Right cardiac atrium (tissue), 5 donors: ENCODE results near the gene IL17D. TPM values are rescaled to one million over a fixed set of nuclear protein-coding genes. Genes with fewer than 3 reads are reported as not detected.
A peak's percentile ranks its signal among the peaks of the same experiment; 100 is the strongest.

Experiments
- ATAC-seq, 2 donors: fragments of 200-7000 bp; cut with Tn5 transposase; one replicate each; pipeline versions ENCODE4 v1.8.0 to v1.9.1; 2020; ENCODE audit warnings: moderate library complexity in 2 of 2, mild to moderate bottlenecking in 1 of 2
- DNase-seq, 3 donors: peaks; one replicate each; pipeline ENCODE4 v3.0.0-alpha.2; 2020
- H3K27ac ChIP-seq: one replicate; pipeline ENCODE4 v1.5.1; 2013; ENCODE audit warnings: mild to moderate bottlenecking, low read length, control low read depth, moderate library complexity
- H3K27me3 ChIP-seq: one replicate; pipeline ENCODE4 v1.6.1; 2013; ENCODE audit not compliant: control insufficient read depth, insufficient read depth
- H3K4me1 ChIP-seq: one replicate; pipeline ENCODE4 v1.6.1; 2013; ENCODE audit warnings: low read length; ENCODE audit not compliant: control insufficient read depth, insufficient read depth
- H3K4me3 ChIP-seq: one replicate; pipeline ENCODE4 v1.5.1; 2013; ENCODE audit warnings: low read length, control low read depth
- H3K9me3 ChIP-seq: one replicate; pipeline ENCODE4 v1.6.1; 2013; ENCODE audit warnings: low read length; ENCODE audit not compliant: control insufficient read depth
- WGBS: extraction: QIAGEN DNeasy Blood & Tissue Kit; methylation state at CpG from one replicate; pipeline ENCODE4 v1.1.7; 2013; 5-methylcytosine and 5-hydroxymethylcytosine counted together
- intact Hi-C, 4 donors: fragments of 100-400 bp; cut with DNase I; formaldehyde crosslinking; loops; one replicate each; pipeline versions ENCODE4 v1.11.0 to v1.14.0; 2022 to 2023
- long read RNA-seq, 4 donors: library from polyadenylated mRNA; unstranded; transcript quantifications; one replicate each; pipeline ENCODE4 v2.0.0, GENCODE V29; 2020 to 2021
- polyA plus RNA-seq: library from polyadenylated mRNA; stranded (reverse); fragments of 200-250 nt; gene quantifications from one replicate; pipeline ENCODE4 v1.2.3, GENCODE V29; 2013
- total RNA-seq, 4 donors: library from RNA; stranded (reverse); fragmentation: NEBNext Ultra II Directional; extraction: Animal tissue kit (Norgen Biotek cat#: 25700); gene quantifications; one replicate each; pipeline ENCODE4 v1.2.1, GENCODE V29; 2021
- donor health status: healthy with polysubstance abuse.
- donor health status: DM: no; HTN: yes; CAD: no.
- donor health status: DM: no; HTN: no; CAD: no.
- donor health status: DM: no; HTN: yes; CAD: no; lungs with severe emphysema.
- donor health status: DM: yes; HTN: yes; CAD: no.

The IL17D gene
- total RNA-seq (1 to 10 TPM; 1.9 to 3.0 (median 2.5) TPM), polyA plus RNA-seq (2.3 TPM)
- long read RNA-seq, donor 1, partial matches to known transcripts = 3 of 6 reads
- long read RNA-seq, donor 1, other reads (novel, unspliced or antisense) = 3 of 6 reads
- long read RNA-seq, donor 2, partial matches to known transcripts = 4 of 4 reads
- long read RNA-seq, donor 2, other reads (novel, unspliced or antisense) = 0 of 4 reads
- long read RNA-seq, donor 3, partial matches to known transcripts = 1 of 1 reads
- long read RNA-seq, donor 3, other reads (novel, unspliced or antisense) = 0 of 1 reads
- long read RNA-seq, donor 4, partial matches to known transcripts = 3 of 7 reads
- long read RNA-seq, donor 4, other reads (novel, unspliced or antisense) = 4 of 7 reads

- DNase-seq = peak in 2 of 3 donors; percentile 74 to 76
- Histone ChIP-seq H3K4me1 (no peaks in the 10 kb centered on the region), H3K27me3 (no peaks in the 10 kb centered on the region), H3K27ac (peak within 1 kb of the TSS; percentile 39), H3K4me3 (peak within 1 kb of the TSS; percentile 97), H3K9me3 (no peaks in the 10 kb centered on the region)
- under 1% methylated on average over 94 of the region's 94 CpGs for WGBS
- intact Hi-C loops = loop anchor here in 1 of 4 donors (10.0 kb wide), 1 partner anchor 198 kb away; no protein-coding TSS in a partner anchor
- peak; percentile 44 to 58 for ATAC-seq
These were observed at the start of gene IL17D for GRCh38 chr13:20702915-20703779. Gene IL17D (plus strand): TSS chr13:20703699. CDS start chr13:20704002, 303 bp downstream.

- H3K9me3 ChIP-seq = no peaks in the 10 kb centered on the region
- 82% methylated on average over 1 of the region's 1 CpG for WGBS
- DNase-seq (no peak), ATAC-seq (no peak)
- intact Hi-C loops = no loop called here
- H3K27me3 ChIP-seq = no peaks in the 10 kb centered on the region
- H3K27ac ChIP-seq = no peak overlapping the region
- no peak overlapping the region for H3K4me3 ChIP-seq
- H3K4me1 ChIP-seq = no peaks in the 10 kb centered on the region
These were observed 49.3 kb upstream of the IL17D start for GRCh38 chr13:20654156-20654555.

- ATAC-seq (no peak), DNase-seq (no peak)
- 78% methylated on average over 5 of the region's 5 CpGs for WGBS
- Histone ChIP-seq H3K4me3 (no peak overlapping the region), H3K4me1 (no peaks in the 10 kb centered on the region), H3K27ac (no peak overlapping the region), H3K27me3 (no peaks in the 10 kb centered on the region), H3K9me3 (no peaks in the 10 kb centered on the region)
- intact Hi-C loops = no loop called here
These were observed 45.0 kb upstream of the IL17D start for GRCh38 chr13:20658451-20659040.

- DNase-seq (no peak), ATAC-seq (no peak)
- Histone ChIP-seq H3K27ac (no peak overlapping the region), H3K27me3 (no peaks in the 10 kb centered on the region), H3K4me1 (no peaks in the 10 kb centered on the region), H3K4me3 (no peak overlapping the region), H3K9me3 (no peaks in the 10 kb centered on the region)
- intact Hi-C loops = no loop called here
These were observed 39.1 kb upstream of the IL17D start for GRCh38 chr13:20664351-20664750.

- Histone ChIP-seq H3K27me3 (no peaks in the 10 kb centered on the region), H3K4me3 (no peak overlapping the region), H3K4me1 (no peaks in the 10 kb centered on the region), H3K9me3 (no peaks in the 10 kb centered on the region), H3K27ac (no peak overlapping the region)
- DNase-seq (no peak), ATAC-seq (no peak)
- intact Hi-C loops = no loop called here
- WGBS = 79% methylated on average over 4 of the region's 4 CpGs
These were observed 36.6 kb upstream of the IL17D start for GRCh38 chr13:20666948-20667347.

- no peak for DNase-seq
- 46% methylated on average over 4 of the region's 4 CpGs for WGBS
- no peak overlapping the region for H3K27ac ChIP-seq
- H3K27me3 ChIP-seq = no peaks in the 10 kb centered on the region
- intact Hi-C loops = no loop called here
- no peak overlapping the region for H3K4me3 ChIP-seq
- no peaks in the 10 kb centered on the region for H3K4me1 ChIP-seq
- H3K9me3 ChIP-seq = no peaks in the 10 kb centered on the region
- peak in 1 of 2 donors; percentile 11 for ATAC-seq
These were observed 35.6 kb upstream of the IL17D start for GRCh38 chr13:20667857-20668437.

GRCh38 chr13:20669162-20669561, 34.3 kb upstream of the IL17D start:
- no peak overlapping the region for H3K4me3 ChIP-seq
- 89% methylated on average over 5 of the region's 5 CpGs for WGBS
- H3K27ac ChIP-seq = no peak overlapping the region
- no peaks in the 10 kb centered on the region for H3K27me3 ChIP-seq
- no peaks in the 10 kb centered on the region for H3K9me3 ChIP-seq
- DNase-seq = no peak
- intact Hi-C loops = no loop called here
- ATAC-seq = no peak
- H3K4me1 ChIP-seq = no peaks in the 10 kb centered on the region

GRCh38 chr13:20671789-20672188, 31.7 kb upstream of the IL17D start:
- 90% methylated on average over 1 of the region's 1 CpG for WGBS
- ATAC-seq = no peak

GRCh38 chr13:20672772-20673171, 30.7 kb upstream of the IL17D start:
- WGBS = 37% methylated on average over 2 of the region's 2 CpGs
- intact Hi-C loops = no loop called here
- no peak overlapping the region for H3K27ac ChIP-seq
- no peak for DNase-seq
- ATAC-seq = peak; percentile 89 to 90
- no peaks in the 10 kb centered on the region for H3K27me3 ChIP-seq
- H3K9me3 ChIP-seq = no peaks in the 10 kb centered on the region
- no peak overlapping the region for H3K4me3 ChIP-seq
- H3K4me1 ChIP-seq = no peaks in the 10 kb centered on the region

More at GRCh38 chr13:20671789-20672188, 31.7 kb upstream of the IL17D start:
- intact Hi-C loops = no loop called here
- Histone ChIP-seq H3K4me3 (no peak overlapping the region), H3K27ac (no peak overlapping the region), H3K9me3 (no peaks in the 10 kb centered on the region), H3K4me1 (no peaks in the 10 kb centered on the region), H3K27me3 (no peaks in the 10 kb centered on the region)
- DNase-seq = no peak

- no peak for DNase-seq
- WGBS = 65% methylated on average over 5 of the region's 5 CpGs
- no peaks in the 10 kb centered on the region for H3K4me1 ChIP-seq
- no peaks in the 10 kb centered on the region for H3K27me3 ChIP-seq
- peak; percentile 32 to 58 for ATAC-seq
- no peak overlapping the region for H3K4me3 ChIP-seq
- no peak overlapping the region for H3K27ac ChIP-seq
- H3K9me3 ChIP-seq = no peaks in the 10 kb centered on the region
- intact Hi-C loops = no loop called here
These were observed 29.8 kb upstream of the IL17D start for GRCh38 chr13:20673715-20674114.
